SJCRH30 (cell line): ENCODE measurements around the gene PLA2G15. TPM values are rescaled to one million over a fixed set of nuclear protein-coding genes. Genes with fewer than 3 reads are reported as not detected.
A peak's percentile ranks its signal among the peaks of the same experiment; 100 is the strongest.

Experiments used
- DNase-seq, 2 experiments: peaks; one replicate each; pipeline ENCODE4 v3.0.0-alpha.2; 2015 to 2020
- H3K27ac ChIP-seq: fragments of 250-450 bp; sonication (Bioruptor Pico); 2 replicates; pipeline ENCODE4 v1.5.1; 2020; ENCODE audit warnings: mild to moderate bottlenecking, moderate library complexity
- H3K27me3 ChIP-seq: fragments of 250-450 bp; sonication (Bioruptor Pico); 2 replicates; pipeline ENCODE4 v1.5.1; 2020; ENCODE audit warnings: mild to moderate bottlenecking, moderate library complexity
- H3K36me3 ChIP-seq: fragments of 250-450 bp; sonication (Bioruptor Pico); 2 replicates; pipeline ENCODE4 v1.5.1; 2020; ENCODE audit warnings: mild to moderate bottlenecking, moderate library complexity
- H3K4me1 ChIP-seq: fragments of 250-450 bp; sonication (Bioruptor Pico); 2 replicates; pipeline ENCODE4 v1.5.1; 2020; ENCODE audit warnings: mild to moderate bottlenecking, moderate library complexity
- H3K4me3 ChIP-seq: fragments of 250-450 bp; sonication (Bioruptor Pico); 2 replicates; pipeline ENCODE4 v1.5.1; 2020; ENCODE audit warnings: mild to moderate bottlenecking, moderate library complexity
- H3K9me3 ChIP-seq: fragments of 250-450 bp; sonication (Bioruptor Pico); replicated peaks from 2 replicates; pipeline ENCODE4 v1.5.1; 2020; ENCODE audit warnings: mild to moderate bottlenecking, moderate library complexity
- total RNA-seq: library from RNA; depleted of rRNA; stranded (reverse); fragments of >200 nt; shearing (Covaris generic); gene quantifications from 2 replicates; pipeline ENCODE4 v1.2.3, GENCODE V29; 2014; rRNA removed

Gene PLA2G15
- total RNA-seq, 1 experiment from 2014 or later, result 9.0 TPM

DNA sequence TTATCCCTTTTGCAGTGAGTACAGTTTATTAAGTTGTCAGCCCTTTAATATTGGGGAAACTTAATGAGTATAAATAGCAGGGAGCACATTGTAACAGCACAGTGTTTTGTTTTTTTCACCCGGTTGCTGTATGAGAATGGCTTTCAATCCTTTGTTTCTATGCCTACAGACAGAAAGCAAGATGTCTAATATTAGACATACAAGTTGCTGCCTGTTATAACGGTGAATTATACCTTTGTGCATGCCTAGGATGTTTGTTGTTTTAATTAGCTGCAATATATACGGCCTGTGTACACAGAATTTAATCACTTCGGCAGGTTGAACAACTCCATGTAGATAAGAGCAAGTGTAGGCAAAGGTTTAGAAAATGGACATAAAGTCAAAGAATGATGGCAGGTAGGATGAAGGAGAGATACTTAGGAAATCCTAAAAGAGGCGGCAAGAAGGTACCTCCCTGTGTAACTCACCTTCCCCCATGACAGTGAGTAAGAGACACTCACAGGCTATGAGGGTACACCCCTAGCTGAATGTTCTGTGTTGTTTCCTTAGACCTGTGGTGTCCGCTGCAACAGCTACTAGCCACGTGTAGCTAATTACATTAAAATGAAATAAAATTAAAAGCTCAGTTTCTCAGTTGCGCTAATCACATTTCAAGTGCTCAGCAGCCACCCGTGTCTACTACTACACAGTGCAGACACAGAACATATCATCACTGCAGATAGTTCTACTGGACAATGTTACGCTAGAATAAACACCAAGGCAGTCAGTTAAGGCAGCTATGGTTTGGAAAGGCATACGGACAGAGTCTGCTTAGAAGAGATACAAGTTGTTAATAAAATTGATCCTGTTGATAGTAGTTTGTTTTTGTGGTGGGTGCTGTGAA is 54.6 kb downstream of the PLA2G15 start:
- Histone ChIP-seq H3K27me3 (no peaks in the 10 kb centered on the region), H3K9me3 (no peaks in the 10 kb centered on the region), H3K4me3 (no peak overlapping the region), H3K27ac (peak overlapping the region; percentile 33; the same call in 1 of the 2 replicates), H3K36me3 (peaks cover 28% of the 10 kb centered on the region), H3K4me1 (peaks cover 20% of the 10 kb centered on the region)
- DNase-seq, result no peak

GRCh38 chr16:68300734-68301459 is 55.7 kb downstream of the PLA2G15 start:
- peaks cover 20% of the 10 kb centered on the region for H3K4me1 ChIP-seq
- peaks cover 28% of the 10 kb centered on the region for H3K36me3 ChIP-seq
- no peaks in the 10 kb centered on the region for H3K9me3 ChIP-seq
- DNase-seq, result no peak
- H3K27me3 ChIP-seq, result no peaks in the 10 kb centered on the region
- no peak overlapping the region for H3K4me3 ChIP-seq
- no peak overlapping the region for H3K27ac ChIP-seq

DNA sequence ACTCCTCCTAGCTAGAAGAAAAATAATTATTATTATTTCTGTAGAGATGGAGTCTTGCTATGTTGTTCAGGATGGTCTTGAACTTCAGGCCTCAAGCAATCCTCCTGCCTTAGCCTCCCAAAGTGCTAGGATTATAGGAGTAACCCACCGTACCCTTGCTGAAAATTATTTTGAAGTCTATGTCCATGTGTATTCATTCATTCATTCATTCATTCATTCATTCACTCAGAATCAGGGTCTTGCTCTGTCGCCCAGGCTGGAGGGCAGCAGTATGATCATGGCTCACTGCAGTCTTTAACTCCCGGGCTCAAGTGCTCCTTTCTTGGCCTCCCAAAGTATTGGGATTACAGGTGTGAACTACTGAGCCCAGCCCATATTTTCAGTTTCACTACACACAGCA is 61.5 kb downstream of the PLA2G15 start:
- Histone ChIP-seq H3K27me3 (no peaks in the 10 kb centered on the region), H3K4me3 (no peak overlapping the region), H3K27ac (no peak overlapping the region), H3K36me3 (peaks cover 8% of the 10 kb centered on the region), H3K4me1 (no peaks in the 10 kb centered on the region), H3K9me3 (no peaks in the 10 kb centered on the region)
- DNase-seq, result no peak

GRCh38 chr16:68309799-68310198 is 64.6 kb downstream of the PLA2G15 start:
- no peaks in the 10 kb centered on the region for H3K27me3 ChIP-seq
- peak overlapping the region; percentile 78; the same call in 1 of the 2 replicates for H3K27ac ChIP-seq
- no peak for DNase-seq
- no peaks in the 10 kb centered on the region; the same call in none of the 2 replicates for H3K36me3 ChIP-seq
- H3K4me3 ChIP-seq, result peak overlapping the region; percentile 81
- no peaks in the 10 kb centered on the region for H3K4me1 ChIP-seq
- no peaks in the 10 kb centered on the region for H3K9me3 ChIP-seq

GRCh38 chr16:68310437-68310773 is 65.2 kb downstream of the PLA2G15 start:
- H3K27ac ChIP-seq, result peak overlapping the region; percentile 78
- peak overlapping the region; percentile 81 for H3K4me3 ChIP-seq
- H3K36me3 ChIP-seq, result no peaks in the 10 kb centered on the region; the same call in none of the 2 replicates
- peak in 1 of 2 experiments; percentile 41 for DNase-seq
- H3K4me1 ChIP-seq, result no peaks in the 10 kb centered on the region
- H3K9me3 ChIP-seq, result no peaks in the 10 kb centered on the region
- H3K27me3 ChIP-seq, result no peaks in the 10 kb centered on the region

Other genes with a start within 250 kb of the PLA2G15 start
- gene DPEP2, start 245.9 kb upstream of the PLA2G15 start, total RNA-seq, result not detected in 2 replicates
- gene DPEP2NB, start 229.5 kb upstream of the PLA2G15 start, total RNA-seq, result not detected in 2 replicates
- 9.4 and 9.9 TPM in 2 replicates for gene DDX28, start 222.1 kb upstream of the PLA2G15 start, total RNA-seq
- gene DUS2, start 222.1 kb upstream of the PLA2G15 start, total RNA-seq, result 8.6 and 9.0 TPM in 2 replicates
- 52.7 and 53.9 TPM in 2 replicates for gene NFATC3, start 160.0 kb upstream of the PLA2G15 start, total RNA-seq
- gene ESRP2, start 9.2 kb upstream of the PLA2G15 start, total RNA-seq, result 0.24 TPM in 1 of 2 replicates, not detected in the other
- gene SLC7A6, start 19.2 kb downstream of the PLA2G15 start, total RNA-seq, result 17.4 TPM in 2 replicates
- 7.9 and 11.5 TPM in 2 replicates for gene SLC7A6OS, start 65.6 kb downstream of the PLA2G15 start, total RNA-seq
- gene PRMT7, start 65.6 kb downstream of the PLA2G15 start, total RNA-seq, result 34.7 and 39.5 TPM in 2 replicates
- 0.04 and 0.08 TPM in 2 replicates for gene SMPD3, start 203.1 kb downstream of the PLA2G15 start, total RNA-seq